ENCODE measurements around the gene SECISBP2.
A peak's percentile ranks its signal among the peaks of the same experiment; 100 is the strongest.

Gene SECISBP2

GRCh38 chr9:89383030-89383720 is 64.9 kb downstream of the SECISBP2 start:
- DNase-seq (ENCODE audit: low read depth), result no peak

GRCh38 chr9:89383721-89384300 is 65.5 kb downstream of the SECISBP2 start:
- DNase-seq (ENCODE audit: low read depth), result no peak

GRCh38 chr9:89384783-89385182 is 66.5 kb downstream of the SECISBP2 start:
- no peak for DNase-seq (ENCODE audit: low read depth)

- no peak for DNase-seq (ENCODE audit: low read depth)
Measured at GRCh38 chr9:89386206-89386605, 67.9 kb downstream of the SECISBP2 start.

GRCh38 chr9:89386797-89387196 is 68.5 kb downstream of the SECISBP2 start:
- no peak for DNase-seq (ENCODE audit: low read depth)

GRCh38 chr9:89387197-89387849 is 69.0 kb downstream of the SECISBP2 start:
- DNase-seq (ENCODE audit: low read depth), result no peak

- peak; percentile 53 for DNase-seq (ENCODE audit: low read depth)
Measured at GRCh38 chr9:89388084-89388867, 70.0 kb downstream of the SECISBP2 start.

- no peak for DNase-seq (ENCODE audit: low read depth)
Measured at GRCh38 chr9:89388868-89389177, 70.5 kb downstream of the SECISBP2 start.

- DNase-seq (ENCODE audit: low read depth), result no peak
Measured at GRCh38 chr9:89390068-89390555, 71.8 kb downstream of the SECISBP2 start.

- no peak for DNase-seq (ENCODE audit: low read depth)
Measured at GRCh38 chr9:89390578-89391116, 72.3 kb downstream of the SECISBP2 start.

- DNase-seq (ENCODE audit: low read depth), result no peak
Measured at GRCh38 chr9:89391585-89391984, 73.3 kb downstream of the SECISBP2 start.

- no peak for DNase-seq (ENCODE audit: low read depth)
Measured at GRCh38 chr9:89394412-89394811, 76.1 kb downstream of the SECISBP2 start.

GRCh38 chr9:89395931-89396710 is 77.8 kb downstream of the SECISBP2 start:
- DNase-seq (ENCODE audit: low read depth), result no peak

- DNase-seq (ENCODE audit: low read depth), result no peak
Measured at GRCh38 chr9:89397471-89397870, 79.2 kb downstream of the SECISBP2 start.

GRCh38 chr9:89398621-89399020 is 80.3 kb downstream of the SECISBP2 start:
- DNase-seq (ENCODE audit: low read depth), result no peak

- DNase-seq (ENCODE audit: low read depth), result no peak
Measured at GRCh38 chr9:89400403-89401116, 82.3 kb downstream of the SECISBP2 start.

- DNase-seq (ENCODE audit: low read depth), result no peak
Measured at GRCh38 chr9:89402695-89403427, 84.6 kb downstream of the SECISBP2 start.

- DNase-seq (ENCODE audit: low read depth), result no peak
Measured at GRCh38 chr9:89404074-89404473, 85.8 kb downstream of the SECISBP2 start.

GRCh38 chr9:89405826-89406225 is 87.5 kb downstream of the SECISBP2 start:
- no peak for DNase-seq (ENCODE audit: low read depth)

- DNase-seq (ENCODE audit: low read depth), result no peak
Measured at GRCh38 chr9:89407070-89407469, 88.8 kb downstream of the SECISBP2 start.

Measured in HS-5 (cell line).